Thyroid gland (tissue), 4 donors: ENCODE data around the gene CPNE2.

Source experiments
- CTCF ChIP-seq, 6 experiments: fragments of 200-600 bp in 3 of 6; fragments of 450-650 bp in 3 of 6; sonication (generic) in 3 of 6; IDR thresholded peaks; one replicate each; pipeline ENCODE4 v1.5.1; 2016 to 2019; ENCODE audit warnings: antibody characterized with exemption in 6 of 6, mild to moderate bottlenecking in 2 of 6, inconsistent platforms in 1 of 6, moderate library complexity in 1 of 6
- POLR2A ChIP-seq, 2 donors: fragments of 450-650 bp; IDR thresholded peaks; one replicate each; pipeline ENCODE4 v1.6.1; 2017; ENCODE audit warnings: antibody characterized with exemption in 2 of 2, mild to moderate bottlenecking in 2 of 2, moderate library complexity in 1 of 2

- TF ChIP-seq CTCF (IDR thresholded peaks at IDR 0.05) (no peak), POLR2A (IDR thresholded peaks at IDR 0.05) (no peak)
These were observed 31.7 kb downstream of the CPNE2 start for GRCh38 chr16:57123974-57124674.
